ENCODE results near the gene MOGAT1. TPM values are rescaled to one million over a fixed set of nuclear protein-coding genes. Genes with fewer than 3 reads are reported as not detected.

Gene MOGAT1
- total and polyA plus RNA-seq, 7 donors = not detected

DNA sequence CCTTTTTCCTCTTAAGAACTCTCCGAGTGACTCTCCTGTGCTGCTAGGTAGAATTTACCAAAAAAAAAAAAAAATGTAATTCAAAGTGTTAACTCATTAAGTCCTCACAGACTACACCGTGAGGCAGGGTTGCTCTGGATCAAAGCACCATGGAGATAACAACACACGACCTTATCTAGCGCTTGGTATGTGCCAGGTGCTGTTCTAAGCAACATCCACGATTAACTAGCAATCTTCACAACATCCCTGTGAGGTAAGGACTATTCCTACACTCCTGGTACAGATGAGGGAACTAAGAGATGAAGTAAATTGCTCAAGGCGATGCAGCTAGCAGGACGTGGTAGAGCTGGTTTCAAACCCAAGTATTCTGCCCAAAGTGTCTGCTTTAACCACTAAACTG, 1.8 kb downstream of the MOGAT1 start:
- H3K4me3 ChIP-seq = no peak overlapping the region
- H3K9me3 ChIP-seq = no peaks in the 10 kb centered on the region
- H3K4me1 ChIP-seq = peaks cover 5% of the 10 kb centered on the region
- no peak for DNase-seq
- TF ChIP-seq, protein P1, sequence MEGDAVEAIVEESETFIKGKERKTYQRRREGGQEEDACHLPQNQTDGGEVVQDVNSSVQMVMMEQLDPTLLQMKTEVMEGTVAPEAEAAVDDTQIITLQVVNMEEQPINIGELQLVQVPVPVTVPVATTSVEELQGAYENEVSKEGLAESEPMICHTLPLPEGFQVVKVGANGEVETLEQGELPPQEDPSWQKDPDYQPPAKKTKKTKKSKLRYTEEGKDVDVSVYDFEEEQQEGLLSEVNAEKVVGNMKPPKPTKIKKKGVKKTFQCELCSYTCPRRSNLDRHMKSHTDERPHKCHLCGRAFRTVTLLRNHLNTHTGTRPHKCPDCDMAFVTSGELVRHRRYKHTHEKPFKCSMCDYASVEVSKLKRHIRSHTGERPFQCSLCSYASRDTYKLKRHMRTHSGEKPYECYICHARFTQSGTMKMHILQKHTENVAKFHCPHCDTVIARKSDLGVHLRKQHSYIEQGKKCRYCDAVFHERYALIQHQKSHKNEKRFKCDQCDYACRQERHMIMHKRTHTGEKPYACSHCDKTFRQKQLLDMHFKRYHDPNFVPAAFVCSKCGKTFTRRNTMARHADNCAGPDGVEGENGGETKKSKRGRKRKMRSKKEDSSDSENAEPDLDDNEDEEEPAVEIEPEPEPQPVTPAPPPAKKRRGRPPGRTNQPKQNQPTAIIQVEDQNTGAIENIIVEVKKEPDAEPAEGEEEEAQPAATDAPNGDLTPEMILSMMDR (IDR thresholded peaks at IDR 0.05) = no peak
- no peaks in the 10 kb centered on the region for H3K36me3 ChIP-seq (ENCODE audit: insufficient read depth in 1 of 2, low read depth in 1 of 2)
- 80 to 92% (median 82%) methylated on average over 7 of the region's 7 CpGs for WGBS, 3 donors
- ATAC-seq = no peak
- no peaks in the 10 kb centered on the region for H3K27me3 ChIP-seq (ENCODE audit: insufficient read depth in 3 of 3, low read length in 2 of 3)
- H3K27ac ChIP-seq = no peak overlapping the region
- intact Hi-C loops (cut with DNase I) = no loop called here

DNA sequence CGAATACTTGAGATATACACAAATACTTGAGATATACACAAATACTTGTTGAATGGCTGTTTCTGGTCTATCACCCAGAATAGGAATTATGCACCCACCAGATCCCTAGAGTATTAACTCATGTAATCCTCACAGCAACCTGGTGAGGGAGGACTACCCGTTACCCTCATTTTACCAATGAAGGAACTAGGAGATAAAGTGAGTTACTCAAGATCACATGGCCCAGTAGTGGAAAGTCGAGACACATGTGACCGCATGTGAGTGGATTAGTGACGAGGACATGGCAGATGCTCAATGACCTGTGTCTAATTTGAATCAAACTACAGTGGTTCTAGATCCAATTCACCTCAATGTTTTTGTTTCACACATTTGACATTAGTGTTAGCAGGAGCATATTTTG, 2.4 kb downstream of the MOGAT1 start:
- H3K9me3 ChIP-seq = no peaks in the 10 kb centered on the region
- no peaks in the 10 kb centered on the region for H3K27me3 ChIP-seq (ENCODE audit: insufficient read depth in 3 of 3, low read length in 2 of 3)
- H3K4me1 ChIP-seq = peaks cover 5% of the 10 kb centered on the region
- ATAC-seq (no peak), DNase-seq (no peak)
- H3K27ac ChIP-seq = no peak overlapping the region
- TF ChIP-seq, protein P1 (IDR thresholded peaks at IDR 0.05) = no peak
- WGBS, 3 donors = 78 to 84% (median 83%) methylated on average over 5 of the region's 5 CpGs
- intact Hi-C loops (cut with DNase I) = no loop called here
- no peak overlapping the region for H3K4me3 ChIP-seq
- no peaks in the 10 kb centered on the region for H3K36me3 ChIP-seq (ENCODE audit: insufficient read depth in 1 of 2, low read depth in 1 of 2)

DNA sequence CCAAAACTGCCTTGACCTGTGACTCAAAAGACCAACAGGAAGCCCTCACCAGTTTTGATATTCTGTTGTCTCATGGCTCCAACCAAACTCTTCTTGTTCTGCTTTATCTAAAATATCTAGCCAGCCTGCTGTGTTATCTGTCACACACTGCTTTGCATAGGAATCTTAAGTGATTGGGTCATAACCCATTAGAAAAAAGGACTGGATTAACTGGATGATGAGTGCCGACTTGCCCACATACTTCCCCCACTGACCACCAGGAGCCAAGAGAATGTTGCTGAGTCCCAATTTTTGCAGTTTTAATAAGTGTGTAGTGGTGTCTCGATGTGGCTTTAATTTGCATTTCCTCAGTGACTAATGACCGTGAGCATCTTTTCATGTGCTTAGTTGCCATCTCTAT, 6.5 kb downstream of the MOGAT1 start:
- H3K27me3 ChIP-seq (ENCODE audit: insufficient read depth in 3 of 3, low read length in 2 of 3) = no peaks in the 10 kb centered on the region
- WGBS, 3 donors = 64 to 68% (median 66%) methylated on average over 3 of the region's 3 CpGs
- no peak overlapping the region for H3K27ac ChIP-seq
- no peak overlapping the region for H3K4me3 ChIP-seq
- no peaks in the 10 kb centered on the region for H3K36me3 ChIP-seq (ENCODE audit: insufficient read depth in 1 of 2, low read depth in 1 of 2)
- intact Hi-C loops (cut with DNase I) = no loop called here
- TF ChIP-seq, protein P1 (IDR thresholded peaks at IDR 0.05) = no peak
- no peak for DNase-seq
- no peak for ATAC-seq
- no peaks in the 10 kb centered on the region for H3K4me1 ChIP-seq
- no peaks in the 10 kb centered on the region for H3K9me3 ChIP-seq

DNA sequence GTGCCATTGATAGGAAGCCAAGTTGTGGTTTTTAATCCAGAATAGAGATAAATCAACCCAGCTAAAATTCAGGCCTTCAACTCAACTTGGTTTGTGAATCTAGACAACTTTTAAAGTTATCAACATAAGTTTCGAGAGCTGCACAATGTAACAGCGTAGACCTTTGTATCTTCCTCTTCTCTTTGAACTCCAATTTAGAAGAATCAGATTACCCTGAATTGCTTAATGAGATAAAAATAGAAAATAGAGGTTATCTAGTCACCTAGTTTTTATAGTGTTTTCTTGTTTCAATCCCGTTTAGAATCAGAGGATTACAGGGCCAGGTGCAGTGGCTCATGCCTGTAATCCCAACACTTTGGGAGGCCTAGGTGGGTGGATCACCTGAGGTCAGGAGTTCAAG, 12.3 kb downstream of the MOGAT1 start:
- TF ChIP-seq, protein P1 (IDR thresholded peaks at IDR 0.05) = no peak
- no peak for ATAC-seq

DNA sequence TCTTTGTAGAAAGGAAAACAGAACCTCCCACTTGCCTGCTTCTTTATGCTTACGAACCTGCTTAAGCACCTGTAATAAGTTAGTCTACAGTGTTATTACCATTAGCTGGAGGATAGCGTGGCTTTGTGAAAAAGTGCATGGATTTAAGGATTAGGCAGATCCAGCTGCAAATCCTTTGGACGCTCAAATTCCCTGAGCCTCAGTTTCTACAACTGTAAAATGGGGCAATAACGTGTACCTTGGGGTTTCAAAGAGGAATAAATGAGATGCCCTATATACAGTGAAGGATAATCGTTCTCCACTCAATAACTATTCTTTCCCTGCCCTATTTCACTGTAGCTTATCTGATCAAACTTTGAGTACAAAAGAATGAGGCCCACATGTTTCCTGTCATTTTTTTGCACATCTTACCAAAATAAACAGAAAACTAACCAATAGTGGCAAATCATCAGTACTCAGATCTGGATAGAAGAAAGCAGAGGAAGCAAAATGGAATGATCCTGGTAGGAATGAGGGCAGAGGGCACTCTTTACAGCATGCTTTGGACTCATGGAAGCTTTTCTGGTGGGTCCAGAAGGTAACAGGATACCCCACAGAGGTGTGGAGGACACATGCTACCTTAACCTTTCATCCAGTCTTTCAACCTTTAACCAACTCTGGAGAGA, 14.8 kb downstream of the MOGAT1 start:
- intact Hi-C loops (cut with DNase I) = no loop called here
- 71 to 86% (median 82%) methylated on average over 5 of the region's 5 CpGs for WGBS, 3 donors
- DNase-seq (no peak), ATAC-seq (no peak)
- H3K27me3 ChIP-seq (ENCODE audit: insufficient read depth in 3 of 3, low read length in 2 of 3) = no peaks in the 10 kb centered on the region
- no peak overlapping the region for H3K27ac ChIP-seq
- peaks cover 9% of the 10 kb centered on the region for H3K4me1 ChIP-seq
- H3K36me3 ChIP-seq (ENCODE audit: insufficient read depth in 1 of 2, low read depth in 1 of 2) = no peaks in the 10 kb centered on the region
- H3K9me3 ChIP-seq = no peaks in the 10 kb centered on the region
- no peak overlapping the region for H3K4me3 ChIP-seq
- TF ChIP-seq, protein P1 (IDR thresholded peaks at IDR 0.05) = no peak

More for the DNA sequence above, 12.3 kb downstream of the MOGAT1 start:
- Histone ChIP-seq H3K4me3 (no peak overlapping the region), H3K36me3 (ENCODE audit: insufficient read depth in 1 of 2, low read depth in 1 of 2) (no peaks in the 10 kb centered on the region), H3K27ac (no peak overlapping the region), H3K4me1 (peaks cover 9% of the 10 kb centered on the region), H3K27me3 (ENCODE audit: insufficient read depth in 3 of 3, low read length in 2 of 3) (no peaks in the 10 kb centered on the region), H3K9me3 (no peaks in the 10 kb centered on the region)
- DNase-seq = no peak
- intact Hi-C loops (cut with DNase I) = no loop called here
- 58 to 73% (median 59%) methylated on average over 3 of the region's 3 CpGs for WGBS, 3 donors

All from psoas muscle (tissue), 8 donors.